Type B pancreatic cell (in vitro differentiated cells): ENCODE results near the gene BMP2K. TPM values are rescaled to one million over a fixed set of nuclear protein-coding genes. Genes with fewer than 3 reads are reported as not detected.

ENCODE experiments used
- DNase-seq: peaks from one replicate; pipeline ENCODE4 v3.0.0; 2021; ENCODE audit warnings: mixed read lengths; ENCODE audit not compliant: unreplicated experiment; ENCODE audit errors: extremely low spot score
- H3K27ac Mint-ChIP-seq: 2 replicates; pipeline ENCODE4 v1.8.0; 2021; ENCODE audit warnings: mild to moderate bottlenecking, mixed read lengths
- H3K27me3 Mint-ChIP-seq: 2 replicates; pipeline ENCODE4 v1.8.0; 2021; ENCODE audit warnings: mixed read lengths
- H3K36me3 Mint-ChIP-seq: 2 replicates; pipeline ENCODE4 v1.8.0; 2021; ENCODE audit warnings: mixed read lengths
- H3K4me1 Mint-ChIP-seq: one replicate; pipeline ENCODE4 v1.8.0; 2021; ENCODE audit warnings: mixed read lengths; ENCODE audit not compliant: unreplicated experiment
- H3K4me3 Mint-ChIP-seq: 2 replicates; pipeline ENCODE4 v1.8.0; 2021; ENCODE audit warnings: mild to moderate bottlenecking, mixed read lengths
- H3K9me3 Mint-ChIP-seq: 2 replicates; pipeline ENCODE4 v1.8.0; 2021; ENCODE audit warnings: mixed read lengths
- total RNA-seq: library from RNA; stranded (reverse); gene quantifications from 2 replicates; pipeline ENCODE4 v1.2.1, GENCODE V29; 2021; ENCODE audit warnings: low replicate concordance
- TF ChIP-seq, protein P1 (sequence below): fragments of 200-600 bp; sonication (generic); conservative IDR thresholded peaks from 2 replicates; pipeline ENCODE4 v1.5.0; 2021; ENCODE audit warnings: antibody characterized with exemption, mild to moderate bottlenecking

BMP2K gene
- total RNA-seq, 1 donor from 2014 or later = 40.9 TPM

DNA sequence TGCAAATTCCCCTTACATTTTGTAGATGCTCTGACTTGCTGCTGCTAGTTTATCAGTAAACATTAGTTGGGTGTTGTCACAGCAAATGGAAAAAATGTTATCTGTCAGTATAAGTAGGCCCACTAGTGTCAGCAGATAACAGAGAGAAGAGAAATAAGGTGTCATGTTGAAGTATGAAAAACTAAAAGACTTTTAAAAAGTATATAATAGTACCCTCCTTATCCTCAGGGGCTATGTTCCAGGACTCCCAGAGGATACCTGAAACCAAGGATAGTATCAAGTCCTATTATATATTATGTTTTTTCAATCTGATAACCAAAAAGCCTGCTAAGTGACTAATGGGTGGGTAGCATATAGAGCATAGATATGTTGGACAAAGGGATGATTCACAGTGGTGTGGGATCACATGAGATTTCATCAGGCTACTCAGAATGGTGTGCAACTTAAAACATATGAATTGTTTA is 11.6 kb upstream of the BMP2K start:
- Mint-ChIP-seq H3K27me3 (no peaks in the 10 kb centered on the region), H3K27ac (no peak overlapping the region), H3K36me3 (no peaks in the 10 kb centered on the region), H3K4me1 (no peaks in the 10 kb centered on the region), H3K4me3 (no peak overlapping the region), H3K9me3 (no peaks in the 10 kb centered on the region)
- no peak for DNase-seq
- TF ChIP-seq, protein P1, sequence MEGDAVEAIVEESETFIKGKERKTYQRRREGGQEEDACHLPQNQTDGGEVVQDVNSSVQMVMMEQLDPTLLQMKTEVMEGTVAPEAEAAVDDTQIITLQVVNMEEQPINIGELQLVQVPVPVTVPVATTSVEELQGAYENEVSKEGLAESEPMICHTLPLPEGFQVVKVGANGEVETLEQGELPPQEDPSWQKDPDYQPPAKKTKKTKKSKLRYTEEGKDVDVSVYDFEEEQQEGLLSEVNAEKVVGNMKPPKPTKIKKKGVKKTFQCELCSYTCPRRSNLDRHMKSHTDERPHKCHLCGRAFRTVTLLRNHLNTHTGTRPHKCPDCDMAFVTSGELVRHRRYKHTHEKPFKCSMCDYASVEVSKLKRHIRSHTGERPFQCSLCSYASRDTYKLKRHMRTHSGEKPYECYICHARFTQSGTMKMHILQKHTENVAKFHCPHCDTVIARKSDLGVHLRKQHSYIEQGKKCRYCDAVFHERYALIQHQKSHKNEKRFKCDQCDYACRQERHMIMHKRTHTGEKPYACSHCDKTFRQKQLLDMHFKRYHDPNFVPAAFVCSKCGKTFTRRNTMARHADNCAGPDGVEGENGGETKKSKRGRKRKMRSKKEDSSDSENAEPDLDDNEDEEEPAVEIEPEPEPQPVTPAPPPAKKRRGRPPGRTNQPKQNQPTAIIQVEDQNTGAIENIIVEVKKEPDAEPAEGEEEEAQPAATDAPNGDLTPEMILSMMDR = no peak

DNA sequence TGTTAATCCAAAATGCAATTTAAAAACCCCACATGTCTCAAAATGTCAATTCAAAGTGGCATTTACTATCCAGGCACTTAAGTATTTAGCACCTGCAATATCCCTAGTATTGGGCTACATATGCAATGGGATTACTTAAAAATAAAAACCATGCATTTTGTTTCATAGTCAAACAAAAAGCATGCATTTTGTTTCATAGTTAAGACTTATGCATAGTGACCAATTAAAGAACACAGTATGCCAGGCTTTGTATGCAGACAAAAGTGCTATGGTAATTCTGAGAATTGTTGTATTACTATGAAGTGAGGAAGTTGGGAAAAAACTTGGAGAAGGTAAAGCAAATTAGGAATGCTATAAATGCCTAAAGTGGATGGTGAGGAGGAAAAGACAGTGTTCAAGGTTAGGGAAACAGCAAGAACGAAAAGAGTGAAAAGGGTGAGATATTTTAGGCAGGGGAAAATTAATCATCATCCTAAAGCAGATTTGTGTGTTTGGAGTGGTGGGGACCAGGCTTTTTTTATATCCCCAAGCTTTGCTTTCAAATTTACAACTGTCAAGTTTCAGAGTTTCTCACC is 10.6 kb upstream of the BMP2K start:
- TF ChIP-seq, protein P1 = no peak
- no peak overlapping the region for H3K27ac Mint-ChIP-seq
- no peak overlapping the region for H3K4me3 Mint-ChIP-seq

DNA sequence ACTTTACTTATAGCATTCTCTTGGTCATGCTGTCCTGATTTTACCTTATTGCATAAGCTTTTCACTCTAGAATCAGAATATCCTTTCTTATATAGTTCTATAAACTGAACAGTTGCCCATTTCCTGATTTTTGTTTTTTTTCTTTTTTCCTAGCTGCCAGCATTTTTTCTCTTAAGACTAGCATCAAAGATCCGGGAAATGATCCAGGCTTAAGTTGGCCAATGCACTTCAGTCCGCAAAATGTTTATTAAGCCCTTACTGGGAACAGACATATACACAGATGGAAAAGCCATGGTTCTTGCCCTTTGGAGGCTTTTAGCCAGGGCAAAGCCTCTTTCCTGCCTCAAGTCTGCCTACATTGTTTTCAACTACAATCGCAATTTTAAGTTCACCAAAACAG is 10.1 kb upstream of the BMP2K start:
- no peak overlapping the region for H3K4me3 Mint-ChIP-seq
- no peaks in the 10 kb centered on the region for H3K27me3 Mint-ChIP-seq
- no peaks in the 10 kb centered on the region for H3K9me3 Mint-ChIP-seq
- no peaks in the 10 kb centered on the region for H3K4me1 Mint-ChIP-seq
- no peaks in the 10 kb centered on the region for H3K36me3 Mint-ChIP-seq
- no peak overlapping the region for H3K27ac Mint-ChIP-seq
- TF ChIP-seq, protein P1 = no peak
- no peak for DNase-seq

More for the DNA sequence above, 10.6 kb upstream of the BMP2K start:
- no peak for DNase-seq
- Mint-ChIP-seq H3K9me3 (no peaks in the 10 kb centered on the region), H3K4me1 (no peaks in the 10 kb centered on the region), H3K36me3 (no peaks in the 10 kb centered on the region), H3K27me3 (no peaks in the 10 kb centered on the region)

- no peaks in the 10 kb centered on the region for H3K36me3 Mint-ChIP-seq
- no peaks in the 10 kb centered on the region for H3K4me1 Mint-ChIP-seq
- H3K4me3 Mint-ChIP-seq = no peak overlapping the region
- no peak for DNase-seq
- H3K9me3 Mint-ChIP-seq = no peaks in the 10 kb centered on the region
- TF ChIP-seq, protein P1 = no peak
- no peak overlapping the region for H3K27ac Mint-ChIP-seq
- no peaks in the 10 kb centered on the region for H3K27me3 Mint-ChIP-seq
Measured at GRCh38 chr4:78766650-78767049, 9.5 kb upstream of the BMP2K start.

GRCh38 chr4:78767350-78767749 is 8.8 kb upstream of the BMP2K start:
- Mint-ChIP-seq H3K36me3 (no peaks in the 10 kb centered on the region), H3K4me1 (no peaks in the 10 kb centered on the region), H3K9me3 (no peaks in the 10 kb centered on the region), H3K4me3 (no peak overlapping the region), H3K27me3 (no peaks in the 10 kb centered on the region), H3K27ac (no peak overlapping the region)
- TF ChIP-seq, protein P1 = no peak
- no peak for DNase-seq
